ENCODE measurements around the gene PSME4.

DNA sequence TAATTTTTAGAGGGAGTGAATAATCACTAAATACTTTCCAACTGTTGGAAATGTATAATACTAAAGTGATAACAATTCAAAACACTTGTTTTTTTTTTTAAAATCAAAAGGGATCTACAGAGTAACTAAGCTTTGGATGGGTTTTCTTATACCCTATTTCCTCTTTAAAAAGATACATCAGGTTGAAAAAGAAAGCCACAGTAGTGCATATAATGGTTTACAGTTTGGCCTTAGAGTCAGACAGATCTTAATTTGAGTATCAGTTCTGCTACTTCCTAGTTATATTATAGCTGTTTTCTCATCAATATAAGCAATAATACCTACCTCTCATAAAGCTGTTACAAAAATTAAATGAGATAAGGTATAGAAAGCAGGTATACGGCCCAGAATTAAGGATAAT lies 28.5 kb downstream of the PSME4 start:
- TF ChIP-seq, protein P1, sequence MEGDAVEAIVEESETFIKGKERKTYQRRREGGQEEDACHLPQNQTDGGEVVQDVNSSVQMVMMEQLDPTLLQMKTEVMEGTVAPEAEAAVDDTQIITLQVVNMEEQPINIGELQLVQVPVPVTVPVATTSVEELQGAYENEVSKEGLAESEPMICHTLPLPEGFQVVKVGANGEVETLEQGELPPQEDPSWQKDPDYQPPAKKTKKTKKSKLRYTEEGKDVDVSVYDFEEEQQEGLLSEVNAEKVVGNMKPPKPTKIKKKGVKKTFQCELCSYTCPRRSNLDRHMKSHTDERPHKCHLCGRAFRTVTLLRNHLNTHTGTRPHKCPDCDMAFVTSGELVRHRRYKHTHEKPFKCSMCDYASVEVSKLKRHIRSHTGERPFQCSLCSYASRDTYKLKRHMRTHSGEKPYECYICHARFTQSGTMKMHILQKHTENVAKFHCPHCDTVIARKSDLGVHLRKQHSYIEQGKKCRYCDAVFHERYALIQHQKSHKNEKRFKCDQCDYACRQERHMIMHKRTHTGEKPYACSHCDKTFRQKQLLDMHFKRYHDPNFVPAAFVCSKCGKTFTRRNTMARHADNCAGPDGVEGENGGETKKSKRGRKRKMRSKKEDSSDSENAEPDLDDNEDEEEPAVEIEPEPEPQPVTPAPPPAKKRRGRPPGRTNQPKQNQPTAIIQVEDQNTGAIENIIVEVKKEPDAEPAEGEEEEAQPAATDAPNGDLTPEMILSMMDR (IDR thresholded peaks at IDR 0.05; ENCODE audit: low read length), result no peak
- no peak for TF ChIP-seq EZH2phosphoT487 (IDR thresholded peaks at IDR 0.05; ENCODE audit: low read length)
- TF ChIP-seq EZH2 (optimal IDR thresholded peaks at IDR 0.05; ENCODE audit: low read depth, low read length), result no peak
